SHP77 treated with DMSO at 0.1 percent for 48 hours (cell line): Measurements from ENCODE around the gene NDUFA12.

Experiments used
- DNase-seq: peaks from one replicate; lab custom pipeline; 2025; lab: John Stamatoyannopoulos, UW

Gene NDUFA12

GRCh38 chr12:94980577-94980976, 22.9 kb downstream of the NDUFA12 start:
- no peak for DNase-seq

- DNase-seq = no peak
Observed at GRCh38 chr12:94979941-94980340, 23.6 kb downstream of the NDUFA12 start.

GRCh38 chr12:94977766-94978468, 25.6 kb downstream of the NDUFA12 start:
- no peak for DNase-seq

GRCh38 chr12:94973221-94973620, 30.3 kb downstream of the NDUFA12 start:
- no peak for DNase-seq

- no peak for DNase-seq
Observed at GRCh38 chr12:94972795-94973194, 30.7 kb downstream of the NDUFA12 start.

GRCh38 chr12:94971923-94972322, 31.6 kb downstream of the NDUFA12 start:
- DNase-seq = no peak

- no peak for DNase-seq
Observed at GRCh38 chr12:94970560-94970959, 32.9 kb downstream of the NDUFA12 start.

GRCh38 chr12:94969424-94969823, 34.1 kb downstream of the NDUFA12 start:
- DNase-seq = no peak

GRCh38 chr12:94965982-94966630, 37.4 kb downstream of the NDUFA12 start:
- DNase-seq = no peak

- DNase-seq = no peak
Observed at GRCh38 chr12:94963649-94964048, 39.8 kb downstream of the NDUFA12 start.

- DNase-seq = no peak
Observed at GRCh38 chr12:94962670-94963069, 40.8 kb downstream of the NDUFA12 start.

- DNase-seq = no peak
Observed at GRCh38 chr12:94961911-94962310, 41.6 kb downstream of the NDUFA12 start.

- no peak for DNase-seq
Observed at GRCh38 chr12:94961256-94961824, 42.2 kb downstream of the NDUFA12 start.

- DNase-seq = no peak
Observed at GRCh38 chr12:94957006-94957405, 46.5 kb downstream of the NDUFA12 start.

- no peak for DNase-seq
Observed at GRCh38 chr12:94954948-94955592, 48.4 kb downstream of the NDUFA12 start.

- DNase-seq = no peak
Observed at GRCh38 chr12:94954029-94954685, 49.3 kb downstream of the NDUFA12 start.

- no peak for DNase-seq
Observed at GRCh38 chr12:94952325-94952724, 51.2 kb downstream of the NDUFA12 start.

- no peak for DNase-seq
Observed at GRCh38 chr12:94951071-94951934, 52.2 kb downstream of the NDUFA12 start.

GRCh38 chr12:94948232-94948810, 55.2 kb downstream of the NDUFA12 start:
- DNase-seq = no peak

- DNase-seq = no peak
Observed at GRCh38 chr12:94942663-94943062, 60.8 kb downstream of the NDUFA12 start.

- peak; percentile 52 for DNase-seq
Observed at GRCh38 chr12:94941440-94941862, 62.0 kb downstream of the NDUFA12 start.
